Measurements from ENCODE around the gene YES1.

The YES1 gene

GRCh38 chr18:675307-675706 is 136.7 kb downstream of the YES1 start:
- TF ChIP-seq, protein P1, sequence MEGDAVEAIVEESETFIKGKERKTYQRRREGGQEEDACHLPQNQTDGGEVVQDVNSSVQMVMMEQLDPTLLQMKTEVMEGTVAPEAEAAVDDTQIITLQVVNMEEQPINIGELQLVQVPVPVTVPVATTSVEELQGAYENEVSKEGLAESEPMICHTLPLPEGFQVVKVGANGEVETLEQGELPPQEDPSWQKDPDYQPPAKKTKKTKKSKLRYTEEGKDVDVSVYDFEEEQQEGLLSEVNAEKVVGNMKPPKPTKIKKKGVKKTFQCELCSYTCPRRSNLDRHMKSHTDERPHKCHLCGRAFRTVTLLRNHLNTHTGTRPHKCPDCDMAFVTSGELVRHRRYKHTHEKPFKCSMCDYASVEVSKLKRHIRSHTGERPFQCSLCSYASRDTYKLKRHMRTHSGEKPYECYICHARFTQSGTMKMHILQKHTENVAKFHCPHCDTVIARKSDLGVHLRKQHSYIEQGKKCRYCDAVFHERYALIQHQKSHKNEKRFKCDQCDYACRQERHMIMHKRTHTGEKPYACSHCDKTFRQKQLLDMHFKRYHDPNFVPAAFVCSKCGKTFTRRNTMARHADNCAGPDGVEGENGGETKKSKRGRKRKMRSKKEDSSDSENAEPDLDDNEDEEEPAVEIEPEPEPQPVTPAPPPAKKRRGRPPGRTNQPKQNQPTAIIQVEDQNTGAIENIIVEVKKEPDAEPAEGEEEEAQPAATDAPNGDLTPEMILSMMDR (IDR thresholded peaks at IDR 0.05; ENCODE audit: insufficient read depth, low read depth, low read length, missing control alignments) = no peak
- no peak for DNase-seq (ENCODE audit: low read depth)
- no peak overlapping the region for H3K4me3 ChIP-seq (ENCODE audit: low read length)

DNA sequence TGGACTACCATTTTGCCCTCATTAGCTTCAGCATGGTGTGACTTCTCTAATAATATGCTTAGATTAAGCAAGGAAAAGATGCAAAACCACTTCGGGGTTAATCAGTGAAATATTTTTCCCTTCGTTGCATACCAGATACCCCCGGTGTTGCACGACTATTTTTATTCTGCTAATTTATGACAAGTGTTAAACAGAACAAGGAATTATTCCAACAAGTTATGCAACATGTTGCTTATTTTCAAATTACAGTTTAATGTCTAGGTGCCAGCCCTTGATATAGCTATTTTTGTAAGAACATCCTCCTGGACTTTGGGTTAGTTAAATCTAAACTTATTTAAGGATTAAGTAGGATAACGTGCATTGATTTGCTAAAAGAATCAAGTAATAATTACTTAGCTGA is 138.3 kb downstream of the YES1 start:
- TF ChIP-seq, protein P1 (IDR thresholded peaks at IDR 0.05; ENCODE audit: insufficient read depth, low read depth, low read length, missing control alignments) = no peak
- no peak for DNase-seq (ENCODE audit: low read depth)
- H3K4me3 ChIP-seq (ENCODE audit: low read length) = no peak overlapping the region

GRCh38 chr18:673317-673716 is 138.7 kb downstream of the YES1 start:
- TF ChIP-seq, protein P1 (IDR thresholded peaks at IDR 0.05; ENCODE audit: insufficient read depth, low read depth, low read length, missing control alignments) = no peak
- H3K4me3 ChIP-seq (ENCODE audit: low read length) = no peak overlapping the region
- no peak for DNase-seq (ENCODE audit: low read depth)

All from epithelial cell of esophagus (primary cell).